Measurements from ENCODE around the gene FAM107A.
"Not testable (repeated sequence)": the region's sequence is repeated elsewhere in the genome, so short reads cannot be mapped to it uniquely, and the experiment has no call there.

Gene FAM107A

DNA sequence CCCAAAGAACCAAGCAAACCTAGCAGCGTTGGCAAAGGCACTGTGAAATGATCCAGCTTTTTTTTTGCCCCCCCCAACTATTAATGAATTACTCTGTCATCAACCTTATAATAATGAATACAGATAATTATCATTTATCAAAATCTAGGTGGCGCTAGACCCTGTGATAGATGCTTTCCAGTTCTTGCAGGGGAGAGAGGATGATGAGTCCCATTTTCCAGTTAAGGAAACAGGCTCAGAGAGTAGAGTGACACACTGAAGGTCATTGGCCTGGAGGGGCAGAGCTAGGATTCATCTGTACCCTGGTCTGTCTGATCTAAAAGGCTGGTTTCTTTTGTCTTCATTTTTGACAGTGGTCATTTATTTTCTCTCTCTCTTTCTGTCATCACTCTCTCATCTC lies 45.2 kb downstream of the FAM107A start:
- peak; percentile 42 for DNase-seq (ENCODE audit: low read depth)
- TF ChIP-seq CTCF (IDR thresholded peaks at IDR 0.05; ENCODE audit: low read depth, low read length) (peak; percentile 20), MAX (IDR thresholded peaks at IDR 0.05; ENCODE audit: low read depth, low read length) (no peak), MYC (IDR thresholded peaks at IDR 0.05; ENCODE audit: low read depth, low read length) (no peak), POLR2A (IDR thresholded peaks at IDR 0.05; ENCODE audit: extremely low read depth, insufficient read length) (no peak)
- H3K4me3 ChIP-seq (ENCODE audit: low read depth, low read length) = no peak overlapping the region

- no peak for TF ChIP-seq CTCF (IDR thresholded peaks at IDR 0.05; ENCODE audit: low read depth, low read length)
- no peak for TF ChIP-seq MAX (IDR thresholded peaks at IDR 0.05; ENCODE audit: low read depth, low read length)
- TF ChIP-seq MYC (IDR thresholded peaks at IDR 0.05; ENCODE audit: low read depth, low read length) = no peak
- TF ChIP-seq POLR2A (IDR thresholded peaks at IDR 0.05; ENCODE audit: extremely low read depth, insufficient read length) = no peak
- DNase-seq (ENCODE audit: low read depth) = no peak
- no peak overlapping the region for H3K4me3 ChIP-seq (ENCODE audit: low read depth, low read length)
Measured at GRCh38 chr3:58531555-58531954, 45.6 kb downstream of the FAM107A start.

DNA sequence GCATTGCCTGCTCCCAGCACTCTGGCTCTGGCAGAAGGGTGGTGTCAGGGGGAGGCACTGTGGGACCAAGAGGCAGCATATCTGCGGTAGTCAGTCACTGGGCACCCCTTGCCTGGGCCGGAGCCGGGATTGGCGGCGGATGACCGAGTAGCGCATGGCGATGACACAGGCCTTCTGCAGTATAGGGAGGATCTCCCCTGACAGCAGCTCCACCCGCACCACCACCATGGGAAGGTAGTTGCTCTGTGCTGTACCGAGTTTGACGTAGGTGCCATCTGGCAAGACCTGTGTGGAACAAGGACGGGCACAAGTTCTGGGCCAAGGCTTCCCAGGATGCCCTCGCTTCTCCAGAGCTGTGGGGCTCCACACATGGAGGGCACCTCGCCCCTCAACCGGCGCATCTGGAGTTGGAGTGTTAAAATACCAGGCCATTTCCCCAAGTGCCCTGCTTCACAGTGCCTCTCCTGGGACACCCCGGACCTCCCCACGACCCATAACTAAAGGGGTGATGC lies 46.8 kb downstream of the FAM107A start:
- H3K4me3 ChIP-seq (ENCODE audit: low read depth, low read length) = no peak overlapping the region
- DNase-seq (ENCODE audit: low read depth) = no peak
- no peak for TF ChIP-seq MAX (IDR thresholded peaks at IDR 0.05; ENCODE audit: low read depth, low read length)
- no peak for TF ChIP-seq CTCF (IDR thresholded peaks at IDR 0.05; ENCODE audit: low read depth, low read length)
- TF ChIP-seq POLR2A (IDR thresholded peaks at IDR 0.05; ENCODE audit: extremely low read depth, insufficient read length) = no peak
- TF ChIP-seq MYC (IDR thresholded peaks at IDR 0.05; ENCODE audit: low read depth, low read length) = no peak

DNA sequence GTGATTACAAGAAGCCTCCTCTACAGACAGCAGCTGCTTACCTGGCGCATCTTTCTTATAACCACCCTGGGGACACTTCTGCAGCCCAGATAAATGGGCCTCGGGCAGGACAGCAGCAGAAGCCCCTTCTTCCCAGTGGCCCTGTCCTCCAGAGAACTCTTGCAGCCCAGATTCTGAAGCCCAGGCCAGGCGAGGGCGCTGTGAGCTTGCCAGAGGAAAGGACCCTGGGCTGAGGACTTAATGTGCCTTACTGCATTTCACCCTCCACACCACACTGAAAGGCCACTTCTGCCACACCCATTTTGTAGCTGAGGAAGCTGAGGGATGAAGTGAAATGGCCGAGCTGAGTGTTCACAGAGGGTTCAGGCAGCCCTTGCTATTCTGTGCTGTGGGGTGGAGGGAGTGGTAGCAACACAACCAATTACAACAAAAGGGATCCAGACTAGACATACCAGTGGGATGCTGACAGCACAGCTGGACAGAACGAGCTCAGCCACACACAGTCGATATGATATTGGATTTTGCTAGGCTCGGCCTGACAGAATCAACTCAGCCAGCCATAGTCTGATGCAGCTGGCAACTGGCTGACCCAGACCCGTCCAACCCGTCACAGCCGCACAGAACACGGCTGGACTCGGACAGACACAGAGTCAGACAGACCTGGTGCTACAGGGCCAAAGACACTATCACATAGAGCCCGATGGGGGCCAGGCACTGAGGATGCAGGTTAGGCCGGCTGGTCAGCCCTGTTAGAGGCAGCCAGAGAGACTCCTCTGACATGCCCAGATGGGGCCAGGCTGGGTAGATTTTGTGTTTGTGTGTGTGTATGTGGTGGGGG lies 47.5 kb downstream of the FAM107A start:
- no peak overlapping the region for H3K4me3 ChIP-seq (ENCODE audit: low read depth, low read length)
- peak; percentile 69 for DNase-seq (ENCODE audit: low read depth)
- peak; percentile 50 for TF ChIP-seq CTCF (IDR thresholded peaks at IDR 0.05; ENCODE audit: low read depth, low read length)
- TF ChIP-seq MAX (IDR thresholded peaks at IDR 0.05; ENCODE audit: low read depth, low read length) = no peak

GRCh38 chr3:58528629-58529028 lies 48.6 kb downstream of the FAM107A start:
- TF ChIP-seq CTCF (IDR thresholded peaks at IDR 0.05; ENCODE audit: low read depth, low read length) = no peak
- no peak for TF ChIP-seq MYC (IDR thresholded peaks at IDR 0.05; ENCODE audit: low read depth, low read length)
- TF ChIP-seq POLR2A (IDR thresholded peaks at IDR 0.05; ENCODE audit: extremely low read depth, insufficient read length) = no peak
- no peak for TF ChIP-seq MAX (IDR thresholded peaks at IDR 0.05; ENCODE audit: low read depth, low read length)
- H3K4me3 ChIP-seq (ENCODE audit: low read depth, low read length) = no peak overlapping the region
- DNase-seq (ENCODE audit: low read depth) = no peak

DNA sequence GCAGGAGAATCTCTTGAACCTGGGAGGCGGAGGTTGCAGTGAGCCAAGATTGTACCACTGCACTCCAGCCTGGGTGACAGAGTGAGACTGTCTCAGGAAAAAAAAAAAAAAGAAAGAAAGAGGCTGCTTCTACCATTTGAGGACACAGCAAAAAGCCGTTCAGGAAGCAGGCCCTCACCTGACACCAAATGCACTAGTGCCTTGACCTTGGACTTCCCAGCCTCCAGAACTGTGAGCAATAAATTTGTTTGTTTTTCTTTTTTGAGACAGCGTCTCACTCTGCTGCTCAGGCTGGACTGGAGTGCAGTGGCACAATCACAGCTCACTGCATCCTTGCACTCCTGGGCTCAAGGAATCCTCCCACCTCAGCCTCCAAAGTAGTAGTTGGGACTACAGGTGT lies 49.8 kb downstream of the FAM107A start:
- H3K4me3 ChIP-seq (ENCODE audit: low read depth, low read length); DNase-seq (ENCODE audit: low read depth): not testable (repeated sequence)

All from NB4 (cell line).